Prostate gland (tissue), 2 donors: ENCODE results near the gene UST. TPM values are rescaled to one million over a fixed set of nuclear protein-coding genes. Genes with fewer than 3 reads are reported as not detected.
"Not testable (repeated sequence)": the region's sequence is repeated elsewhere in the genome, so short reads cannot be mapped to it uniquely, and the experiment has no call there.

Experiments used
- DNase-seq: peaks from one replicate; pipeline ENCODE4 v3.0.0-alpha.2; 2019; ENCODE audit warnings: low spot score
- H3K27ac ChIP-seq, 2 donors: fragments of 200-600 bp; sonication (generic); 2 replicates each; pipeline ENCODE4 v1.5.1; 2017 to 2019
- H3K27me3 ChIP-seq: fragments of 200-600 bp; sonication (generic); replicated peaks from 2 replicates; pipeline ENCODE4 v1.5.1; 2019; ENCODE audit not compliant: insufficient read depth
- H3K36me3 ChIP-seq, 2 donors: fragments of 200-600 bp; sonication (generic); 1 replicate in 1 of 2; 2 replicates in 1 of 2; pipeline versions ENCODE4 v1.5.1 to v1.8.1; 2017 to 2019
- H3K4me1 ChIP-seq: fragments of 200-600 bp; sonication (generic); replicated peaks from 2 replicates; pipeline ENCODE4 v1.5.1; 2019
- H3K4me3 ChIP-seq, 2 donors: fragments of 200-600 bp; sonication (generic); 2 replicates each; pipeline ENCODE4 v1.5.1; 2017 to 2019
- H3K9me3 ChIP-seq: fragments of 200-600 bp; sonication (generic); 2 replicates; pipeline ENCODE4 v1.5.1; 2017
- CTCF ChIP-seq, 4 experiments: fragments of 200-600 bp in 2 of 4; fragments of 450-650 bp in 2 of 4; sonication (generic) in 2 of 4; IDR thresholded peaks; 1 replicate in 3 of 4; 2 replicates in 1 of 4; pipeline ENCODE4 v1.5.1; 2016 to 2019; ENCODE audit warnings: antibody characterized with exemption in 4 of 4, mild to moderate bottlenecking in 2 of 4, moderate library complexity in 2 of 4
- POLR2A ChIP-seq: fragments of 450-650 bp; IDR thresholded peaks from one replicate; pipeline ENCODE4 v1.6.1; 2016; ENCODE audit warnings: antibody characterized with exemption, mild to moderate bottlenecking
- POLR2AphosphoS5 ChIP-seq: sonication (generic); formaldehyde crosslinking; IDR thresholded peaks from one replicate; pipeline ENCODE4 v1.6.1; 2017; ENCODE audit warnings: antibody characterized with exemption
- WGBS: methylation state at CpG from one replicate; pipeline ENCODE4 v1.1.5; 2018; 5-methylcytosine and 5-hydroxymethylcytosine counted together
- intact Hi-C: fragments of 100-400 bp; cut with DNase I; formaldehyde crosslinking; loops from one replicate; pipeline ENCODE4 v1.14.2; 2022
- total RNA-seq, 2 donors: library from RNA; depleted of rRNA; stranded (reverse); fragments of >200 nt; gene quantifications; one replicate each; pipeline ENCODE4 v1.1.0, GENCODE V29; 2016

The UST gene
- total RNA-seq, 2 donors from 2014 or later, result 6.6 to 12.9 TPM

GRCh38 chr6:148750838-148751792, 4.3 kb downstream of the UST start:
- no peaks in the 10 kb centered on the region for H3K4me1 ChIP-seq
- H3K27ac ChIP-seq, result no peak overlapping the region

GRCh38 chr6:148751793-148752170, 5.0 kb downstream of the UST start:
- no peaks in the 10 kb centered on the region for H3K27me3 ChIP-seq
- no peak overlapping the region for H3K27ac ChIP-seq
- H3K36me3 ChIP-seq, result no peaks in the 10 kb centered on the region
- H3K4me1 ChIP-seq, result no peaks in the 10 kb centered on the region
- TF ChIP-seq POLR2AphosphoS5, result no peak
- no peak for TF ChIP-seq POLR2A
- TF ChIP-seq CTCF (IDR thresholded peaks at IDR 0.05), result no peak
- intact Hi-C loops, result loop anchor here (2.0 kb wide), 1 partner anchor 195 kb away; no protein-coding TSS in a partner anchor
- no peak for DNase-seq
- WGBS, result 90% methylated on average over 2 of the region's 2 CpGs
- H3K9me3 ChIP-seq, result no peaks in the 10 kb centered on the region
- H3K4me3 ChIP-seq, result no peak overlapping the region

More at GRCh38 chr6:148750838-148751792, 4.3 kb downstream of the UST start:
- 79% methylated on average over 13 of the region's 13 CpGs for WGBS
- no peak for TF ChIP-seq POLR2A
- no peak for TF ChIP-seq CTCF (IDR thresholded peaks at IDR 0.05)
- TF ChIP-seq POLR2AphosphoS5, result peak; percentile 8
- Histone ChIP-seq H3K4me3 (no peak overlapping the region), H3K9me3 (no peaks in the 10 kb centered on the region), H3K36me3 (no peaks in the 10 kb centered on the region), H3K27me3 (no peaks in the 10 kb centered on the region)
- intact Hi-C loops, result loop anchor here (2.0 kb wide), 1 partner anchor 196 kb away; no protein-coding TSS in a partner anchor
- DNase-seq, result no peak

DNA sequence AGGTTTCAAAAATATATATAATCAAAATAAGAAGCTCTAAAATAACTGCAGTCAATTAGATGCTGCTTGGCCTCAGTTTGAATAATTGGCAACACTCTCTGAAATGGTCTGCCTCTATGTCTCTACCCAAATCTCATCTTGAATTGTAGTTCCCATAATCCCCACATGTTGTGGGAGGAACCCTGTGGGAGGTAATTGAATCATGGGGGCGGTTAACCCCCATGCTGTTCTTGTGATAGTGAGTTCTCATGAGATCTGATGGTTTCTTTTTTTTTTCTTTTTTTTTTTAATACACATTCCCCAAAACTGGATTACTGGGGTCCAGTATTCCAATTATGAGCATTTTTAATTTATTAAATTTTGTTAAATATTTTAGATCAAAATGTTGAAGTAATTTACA, 8.5 kb downstream of the UST start:
- H3K4me3 ChIP-seq, H3K9me3 ChIP-seq, H3K27ac ChIP-seq, H3K27me3 ChIP-seq, intact Hi-C loops, H3K4me1 ChIP-seq, H3K36me3 ChIP-seq, DNase-seq: not testable (repeated sequence)
- WGBS, result 90% methylated on average over 1 of the region's 1 CpG

- Histone ChIP-seq H3K36me3 (no peaks in the 10 kb centered on the region), H3K4me1 (no peaks in the 10 kb centered on the region), H3K4me3 (no peak overlapping the region), H3K9me3 (no peaks in the 10 kb centered on the region), H3K27ac (no peak overlapping the region), H3K27me3 (no peaks in the 10 kb centered on the region)
- 66% methylated on average over 2 of the region's 2 CpGs for WGBS
- TF ChIP-seq POLR2A, result no peak
- TF ChIP-seq CTCF (IDR thresholded peaks at IDR 0.05), result no peak
- no peak for TF ChIP-seq POLR2AphosphoS5
- intact Hi-C loops, result no loop called here
- DNase-seq, result no peak
Measured at GRCh38 chr6:148757944-148758480, 11.2 kb downstream of the UST start.

- intact Hi-C loops, result no loop called here
- WGBS, result 85% methylated on average over 6 of the region's 6 CpGs
- TF ChIP-seq POLR2AphosphoS5 (no peak), POLR2A (no peak), CTCF (IDR thresholded peaks at IDR 0.05) (no peak)
- no peaks in the 10 kb centered on the region for H3K36me3 ChIP-seq
- no peak for DNase-seq
- no peak overlapping the region for H3K27ac ChIP-seq
- no peaks in the 10 kb centered on the region for H3K27me3 ChIP-seq
- H3K9me3 ChIP-seq, result no peaks in the 10 kb centered on the region
- no peaks in the 10 kb centered on the region for H3K4me1 ChIP-seq
- H3K4me3 ChIP-seq, result no peak overlapping the region
Measured at GRCh38 chr6:148758492-148758891, 11.7 kb downstream of the UST start.
